Endothelial cell of umbilical vein (primary cell): ENCODE measurements around the gene MACROD2. TPM values are rescaled to one million over a fixed set of nuclear protein-coding genes. Genes with fewer than 3 reads are reported as not detected.

Source experiments
- BruUV-seq: library from RNA; stranded (reverse); fragments of 400-500 nt; replicated peaks from 2 replicates; lab custom pipeline; 2021; lab: Mats Ljungman, UMichigan
- CTCF ChIA-PET: fragments of 300-600, 350-600 bp; sonication (Branson Sonifier 250); formaldehyde crosslinking; loops from one replicate; lab custom pipeline; 2021; ENCODE audit warnings: antibody characterized with exemption, inconsistent platforms; lab: Charles Lee
- POLR2A ChIA-PET: fragments of 300-600, 350-600 bp; sonication (Branson Sonifier 250); formaldehyde crosslinking; loops from one replicate; lab custom pipeline; 2021; ENCODE audit warnings: antibody characterized with exemption, inconsistent platforms; lab: Charles Lee
- DNase-seq: peaks from one replicate; pipeline ENCODE4 v3.0.0-alpha.2; 2011; ENCODE audit warnings: low read depth, low spot score
- FAIRE-seq: peaks from 2 replicates; lab custom pipeline; 2011; peaks lifted over from hg19 to GRCh38; lab: Jason Lieb, UNC
- H2AFZ ChIP-seq: 2 replicates; pipeline ENCODE4 v1.6.0; 2012; ENCODE audit warnings: low read depth, low read length, control low read depth, inconsistent platforms
- H3K27ac ChIP-seq: 2 replicates; pipeline ENCODE4 v1.5.1; 2011; ENCODE audit warnings: low read depth, mild to moderate bottlenecking, control low read depth, low read length, moderate library complexity; ENCODE audit not compliant: insufficient read depth
- H3K27me3 ChIP-seq, 2 experiments: 2 replicates each; pipeline versions ENCODE4 v1.6.0 to v1.6.1; 2011; ENCODE audit warnings: low read length in 2 of 2, mixed read lengths in 1 of 2; ENCODE audit not compliant: control insufficient read depth in 2 of 2, insufficient read depth in 2 of 2
- H3K36me3 ChIP-seq, 2 experiments: 2 replicates in 1 of 2; 3 replicates in 1 of 2; pipeline ENCODE4 v1.5.1; 2011; ENCODE audit warnings: low read length in 2 of 2, mild to moderate bottlenecking in 1 of 2, moderate library complexity in 1 of 2; ENCODE audit not compliant: control insufficient read depth in 2 of 2, insufficient read depth in 2 of 2; ENCODE audit errors: extremely low read depth in 1 of 2
- H3K4me1 ChIP-seq: 3 replicates; pipeline ENCODE4 v1.5.1; 2011; ENCODE audit warnings: mild to moderate bottlenecking, low read length; ENCODE audit not compliant: control insufficient read depth, insufficient read depth; ENCODE audit errors: extremely low read depth
- H3K4me2 ChIP-seq: 2 replicates; pipeline ENCODE4 v1.6.1; 2011; ENCODE audit warnings: low read length, control low read depth, mixed read lengths; ENCODE audit not compliant: insufficient read depth
- H3K4me3 ChIP-seq, 3 experiments: fragments of 200-600 bp in 1 of 3; sonication (generic), shearing (Covaris generic) in 1 of 3; replicated peaks in 1 of 3; 2 replicates each; pipeline ENCODE4 v1.5.1; 2011 to 2016; ENCODE audit warnings: control low read depth in 3 of 3, low read length in 3 of 3, mild to moderate bottlenecking in 2 of 3, inconsistent platforms in 1 of 3, low read depth in 1 of 3, moderate library complexity in 1 of 3; ENCODE audit not compliant: insufficient read depth in 1 of 3
- H3K79me2 ChIP-seq: 2 replicates; pipeline ENCODE4 v1.6.0; 2012; ENCODE audit warnings: low read length, inconsistent platforms; ENCODE audit not compliant: control insufficient read depth, insufficient read depth
- H3K9ac ChIP-seq: replicated peaks from 2 replicates; pipeline ENCODE3; 2011; ENCODE audit warnings: low read length, control low read depth; ENCODE audit not compliant: insufficient read depth; ENCODE audit errors: extremely low read depth
- H3K9me1 ChIP-seq: replicated peaks from 3 replicates; pipeline ENCODE4 v1.6.0; 2011; ENCODE audit warnings: mild to moderate bottlenecking, low read length; ENCODE audit not compliant: control insufficient read depth, insufficient read depth; ENCODE audit errors: extremely low read depth
- H3K9me3 ChIP-seq: replicated peaks from 2 replicates; pipeline ENCODE4 v1.5.1; 2012; ENCODE audit warnings: low read length, inconsistent platforms; ENCODE audit not compliant: control insufficient read depth, insufficient read depth
- H4K20me1 ChIP-seq: replicated peaks from 2 replicates; pipeline ENCODE3; 2011; ENCODE audit warnings: mild to moderate bottlenecking, low read length; ENCODE audit not compliant: control insufficient read depth, insufficient read depth; ENCODE audit errors: extremely low read depth
- EZH2 ChIP-seq: IDR thresholded peaks from 2 replicates; pipeline ENCODE4 v1.6.1; 2012; ENCODE audit warnings: borderline replicate concordance, low read depth, mild to moderate bottlenecking, moderate library complexity, low read length, inconsistent platforms; ENCODE audit not compliant: severe bottlenecking
- FOS ChIP-seq: IDR thresholded peaks from 2 replicates; pipeline ENCODE4 v1.6.1; 2011; ENCODE audit warnings: mild to moderate bottlenecking, low read length, moderate library complexity, borderline replicate concordance; ENCODE audit not compliant: insufficient read depth
- GATA2 ChIP-seq: IDR thresholded peaks from 2 replicates; pipeline ENCODE4 v1.7.0; 2011; ENCODE audit warnings: low read depth, mild to moderate bottlenecking, moderate library complexity, mixed read lengths, low read length; ENCODE audit not compliant: insufficient read length, insufficient read depth
- JUN ChIP-seq: IDR thresholded peaks from 2 replicates; pipeline ENCODE4 v1.6.1; 2011; ENCODE audit warnings: borderline replicate concordance, low read depth; ENCODE audit not compliant: insufficient read length, insufficient read depth
- MYC ChIP-seq: IDR thresholded peaks from one replicate; pipeline ENCODE4 v1.6.1; 2011; ENCODE audit warnings: mild to moderate bottlenecking, low read depth, low read length
- POLR2A ChIP-seq: IDR thresholded peaks from 2 replicates; pipeline ENCODE4 v1.6.1; 2012; ENCODE audit warnings: low read depth, mild to moderate bottlenecking, control low read depth, low read length
- POLR2AphosphoS5 ChIP-seq: IDR thresholded peaks from 2 replicates; pipeline ENCODE4 v1.6.1; 2012; ENCODE audit warnings: low read depth, mild to moderate bottlenecking, control low read depth, low read length, moderate library complexity; ENCODE audit not compliant: insufficient read depth
- dilution Hi-C: fragments of 300-500 bp; cut with MboI; formaldehyde crosslinking; loops from one replicate; pipeline ENCODE4 v1.15.0; 2019; ENCODE audit warnings: low sequenced_read_pairs; ENCODE audit not compliant: extremely low pct_ligation_motif_present
- intact Hi-C: fragments of 100-400 bp; cut with micrococcal nuclease; formaldehyde crosslinking; loops from one replicate; pipeline ENCODE4 v1.10.0; 2022
- polyA plus RNA-seq, 4 experiments: library from polyadenylated mRNA; depleted of rRNA in 3 of 4; stranded (reverse) in 3 of 4; unstranded in 1 of 4; fragments of >200 nt; gene quantifications; 2 replicates each; pipeline versions ENCODE4 v1.2.1 to v1.2.3, GENCODE V29; 2011 to 2012; ENCODE audit warnings: missing spikeins in 1 of 4
- total RNA-seq: library from RNA; stranded (reverse); gene quantifications from 2 replicates; pipeline ENCODE4 v1.2.3, GENCODE V29; 2021
- TF ChIP-seq, protein P1 (sequence below), 2 donors: IDR thresholded peaks; 1 replicate in 1 of 2; 2 replicates in 1 of 2; pipeline ENCODE4 v1.5.1; 2011; ENCODE audit warnings: low read length in 2 of 2, mild to moderate bottlenecking in 2 of 2, moderate library complexity in 2 of 2, control low read depth in 1 of 2, inconsistent platforms in 1 of 2, low read depth in 1 of 2; ENCODE audit not compliant: insufficient read depth in 1 of 2; ENCODE audit errors: extremely low read depth in 1 of 2
- TF ChIP-seq, protein P2 (sequence below): IDR thresholded peaks from 2 replicates; pipeline ENCODE4 v1.6.1; 2011; ENCODE audit not compliant: insufficient read depth, insufficient read length

Gene MACROD2
- total and polyA plus RNA-seq, 2 donors (not counting 3 experiments of a cell fraction or from before 2014, with no cell fraction given), result 0.11 to 0.73 TPM

DNA sequence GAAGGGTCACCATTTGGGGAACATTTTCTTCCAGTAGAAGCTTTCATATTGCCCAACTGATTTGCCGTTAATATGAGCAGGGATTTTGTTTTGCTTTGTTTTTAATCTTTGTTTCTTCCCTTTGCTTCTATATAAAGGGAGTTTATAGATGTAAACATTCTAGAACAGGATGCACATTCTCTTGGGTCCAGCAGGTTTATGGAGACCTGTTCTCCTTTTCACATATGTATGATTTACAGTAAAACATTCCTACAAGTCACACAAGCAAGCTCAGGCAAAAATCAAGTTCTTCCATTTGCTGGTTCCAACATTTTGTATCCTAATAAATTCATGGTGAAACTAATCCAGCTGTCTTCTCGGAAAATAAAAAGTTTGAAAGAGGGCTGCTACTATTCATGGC lies 1424.5 kb downstream of the MACROD2 start:
- H3K79me2 ChIP-seq, result no peaks in the 10 kb centered on the region
- no peaks in the 10 kb centered on the region for H3K36me3 ChIP-seq
- H3K9me3 ChIP-seq, result no peaks in the 10 kb centered on the region
- dilution Hi-C loops, result no loop called here
- intact Hi-C loops, result no loop called here
- BruUV-seq, result no TSS peak
- H4K20me1 ChIP-seq, result no peaks in the 10 kb centered on the region
- ChIA-PET POLR2A (no interaction called here), CTCF (no interaction called here)
- FAIRE-seq (no peak), DNase-seq (no peak)
- TF ChIP-seq EZH2 (no peak), POLR2A (no peak), GATA2 (no peak), JUN (no peak), MYC (no peak), FOS (no peak), POLR2AphosphoS5 (no peak)
- TF ChIP-seq, protein P1, sequence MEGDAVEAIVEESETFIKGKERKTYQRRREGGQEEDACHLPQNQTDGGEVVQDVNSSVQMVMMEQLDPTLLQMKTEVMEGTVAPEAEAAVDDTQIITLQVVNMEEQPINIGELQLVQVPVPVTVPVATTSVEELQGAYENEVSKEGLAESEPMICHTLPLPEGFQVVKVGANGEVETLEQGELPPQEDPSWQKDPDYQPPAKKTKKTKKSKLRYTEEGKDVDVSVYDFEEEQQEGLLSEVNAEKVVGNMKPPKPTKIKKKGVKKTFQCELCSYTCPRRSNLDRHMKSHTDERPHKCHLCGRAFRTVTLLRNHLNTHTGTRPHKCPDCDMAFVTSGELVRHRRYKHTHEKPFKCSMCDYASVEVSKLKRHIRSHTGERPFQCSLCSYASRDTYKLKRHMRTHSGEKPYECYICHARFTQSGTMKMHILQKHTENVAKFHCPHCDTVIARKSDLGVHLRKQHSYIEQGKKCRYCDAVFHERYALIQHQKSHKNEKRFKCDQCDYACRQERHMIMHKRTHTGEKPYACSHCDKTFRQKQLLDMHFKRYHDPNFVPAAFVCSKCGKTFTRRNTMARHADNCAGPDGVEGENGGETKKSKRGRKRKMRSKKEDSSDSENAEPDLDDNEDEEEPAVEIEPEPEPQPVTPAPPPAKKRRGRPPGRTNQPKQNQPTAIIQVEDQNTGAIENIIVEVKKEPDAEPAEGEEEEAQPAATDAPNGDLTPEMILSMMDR (IDR thresholded peaks at IDR 0.05; ENCODE audit: extremely low read depth in 1 of 2, insufficient read depth in 1 of 2, low read depth in 1 of 2, low read length in 2 of 2), result no peak
- TF ChIP-seq, protein P2, sequence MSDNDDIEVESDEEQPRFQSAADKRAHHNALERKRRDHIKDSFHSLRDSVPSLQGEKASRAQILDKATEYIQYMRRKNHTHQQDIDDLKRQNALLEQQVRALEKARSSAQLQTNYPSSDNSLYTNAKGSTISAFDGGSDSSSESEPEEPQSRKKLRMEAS, result no peak
- no peak overlapping the region for H3K9ac ChIP-seq
- H3K27me3 ChIP-seq, result no peaks in the 10 kb centered on the region
- H3K4me3 ChIP-seq, result no peak overlapping the region
- H2AFZ ChIP-seq, result no peak overlapping the region
- H3K27ac ChIP-seq, result no peak overlapping the region
- no peaks in the 10 kb centered on the region for H3K9me1 ChIP-seq
- no peak overlapping the region for H3K4me2 ChIP-seq
- no peaks in the 10 kb centered on the region for H3K4me1 ChIP-seq
